ENCODE data around the gene CDH12.
"Not testable (repeated sequence)": the region's sequence is repeated elsewhere in the genome, so short reads cannot be mapped to it uniquely, and the experiment has no call there.

Gene CDH12

DNA sequence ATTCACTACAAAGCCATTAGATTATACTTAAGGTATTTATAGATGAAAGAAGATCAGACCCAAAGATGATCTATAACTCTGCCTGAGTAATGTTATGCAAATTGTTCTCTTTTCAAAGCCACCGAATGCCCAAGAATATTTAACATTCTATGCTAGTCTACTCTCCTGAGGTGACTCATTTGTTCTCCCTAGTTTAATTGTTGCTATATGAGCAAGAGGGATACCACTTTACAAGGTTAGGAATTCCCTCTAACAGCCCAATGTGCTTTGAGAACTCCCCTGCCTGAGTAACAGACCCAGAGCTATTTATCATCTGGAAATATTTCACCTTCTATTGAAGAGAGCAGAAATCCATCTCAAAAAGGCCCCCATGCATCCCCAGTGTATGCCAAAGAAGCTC is 867.3 kb downstream of the CDH12 start:
- not testable (repeated sequence) for DNase-seq

DNA sequence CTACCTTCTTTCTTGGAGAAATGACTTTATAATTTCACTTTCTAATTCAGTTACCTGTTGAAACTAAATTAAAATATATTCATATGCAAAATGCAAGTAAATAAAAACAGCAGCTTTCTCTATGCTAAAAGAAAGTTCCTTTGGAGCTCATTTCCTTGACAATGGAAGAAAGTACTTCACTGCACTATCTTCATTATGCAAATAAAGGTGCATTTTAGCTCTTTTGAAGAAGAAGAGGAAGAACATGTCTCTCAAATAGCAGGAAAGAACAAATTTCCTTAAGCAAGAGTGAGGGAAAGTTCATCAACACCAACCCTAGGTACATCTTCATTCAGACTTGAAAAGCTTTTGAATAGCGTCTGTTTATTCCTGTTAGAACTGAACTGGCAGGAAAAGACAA is 901.6 kb downstream of the CDH12 start:
- not testable (repeated sequence) for DNase-seq

DNA sequence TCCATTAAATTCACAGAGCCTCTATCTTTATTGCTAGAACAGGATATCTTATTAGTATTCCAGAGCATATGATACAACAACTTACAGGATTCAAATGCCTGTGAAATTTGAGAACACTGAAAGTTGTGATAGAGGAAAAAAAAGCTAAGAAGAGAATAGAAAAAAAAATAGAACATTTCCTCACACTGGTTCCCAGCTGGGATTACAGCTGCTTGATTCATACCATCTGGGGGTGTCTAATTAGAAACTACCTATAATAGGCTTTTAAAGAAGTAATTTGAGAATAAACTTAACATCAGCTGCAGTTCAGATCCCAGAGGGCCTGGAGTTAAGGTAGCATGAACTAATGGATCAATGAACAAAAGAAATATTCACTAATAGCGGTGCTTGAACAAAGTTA is 922.0 kb downstream of the CDH12 start:
- DNase-seq: no peak

DNA sequence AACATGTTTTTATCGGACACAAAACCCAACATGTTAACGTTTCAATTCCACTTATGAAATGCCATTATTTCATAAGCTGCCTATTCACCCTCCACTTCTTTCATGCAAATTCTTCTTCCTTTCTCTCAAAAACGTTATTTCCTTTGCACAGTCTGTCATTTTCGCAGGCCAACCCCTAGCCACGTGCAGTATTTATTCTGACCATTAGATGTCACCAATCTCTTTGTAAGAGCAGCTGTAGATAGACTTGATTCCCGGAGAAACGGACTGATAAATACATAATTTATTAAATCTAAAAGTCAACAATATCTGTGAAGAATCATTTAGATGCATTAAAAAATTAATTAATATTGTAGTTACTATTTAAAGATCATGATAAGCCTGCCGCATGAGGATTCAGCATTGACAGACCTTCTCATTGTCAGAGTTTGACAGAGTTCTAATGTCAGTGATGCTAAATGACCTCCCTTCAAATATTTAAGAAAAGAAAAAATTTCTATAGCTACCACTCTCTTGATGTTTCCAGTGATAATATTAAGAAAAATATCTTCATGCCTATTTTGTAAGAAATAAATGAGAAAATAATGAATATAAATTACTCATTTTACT is 933.6 kb downstream of the CDH12 start:
- DNase-seq: peak; percentile 44

DNA sequence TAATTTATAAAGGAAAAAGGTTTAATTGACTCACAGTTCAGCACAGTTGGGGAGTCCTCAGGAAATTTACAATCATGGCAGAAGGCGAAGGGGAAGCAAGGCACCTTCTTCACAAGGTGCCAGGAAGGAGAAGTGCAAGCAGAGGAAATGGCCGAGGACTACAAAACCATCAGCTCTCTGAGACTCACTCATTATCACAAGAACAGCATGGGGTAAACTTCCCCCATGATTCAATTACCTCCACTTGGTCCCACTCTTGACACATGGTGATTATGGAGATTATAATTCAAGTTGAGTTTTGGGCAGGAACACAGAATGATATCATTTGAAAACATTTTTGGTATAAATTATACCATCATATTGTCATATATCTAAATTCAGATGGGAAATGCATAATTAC is 934.7 kb downstream of the CDH12 start:
- no peak for DNase-seq

DNA sequence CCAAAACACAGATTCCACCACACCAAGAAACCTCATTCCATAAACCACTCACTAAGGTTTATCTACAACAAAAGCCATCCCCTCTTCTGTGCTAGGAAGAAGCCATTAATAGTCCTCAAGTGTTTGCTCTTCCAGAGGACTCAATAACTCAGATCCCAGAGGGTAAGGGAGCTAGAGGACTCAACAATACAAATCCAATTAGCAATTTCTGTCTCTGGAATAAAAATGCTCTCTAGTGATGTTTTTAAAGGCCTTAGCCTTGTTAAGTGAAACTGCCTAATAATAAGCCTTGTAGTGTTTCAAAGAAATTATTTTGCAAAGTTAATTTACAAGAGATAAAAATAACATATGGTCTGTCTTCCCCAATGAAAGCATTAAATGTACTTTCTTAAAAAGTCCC is 942.4 kb downstream of the CDH12 start:
- DNase-seq: no peak

DNA sequence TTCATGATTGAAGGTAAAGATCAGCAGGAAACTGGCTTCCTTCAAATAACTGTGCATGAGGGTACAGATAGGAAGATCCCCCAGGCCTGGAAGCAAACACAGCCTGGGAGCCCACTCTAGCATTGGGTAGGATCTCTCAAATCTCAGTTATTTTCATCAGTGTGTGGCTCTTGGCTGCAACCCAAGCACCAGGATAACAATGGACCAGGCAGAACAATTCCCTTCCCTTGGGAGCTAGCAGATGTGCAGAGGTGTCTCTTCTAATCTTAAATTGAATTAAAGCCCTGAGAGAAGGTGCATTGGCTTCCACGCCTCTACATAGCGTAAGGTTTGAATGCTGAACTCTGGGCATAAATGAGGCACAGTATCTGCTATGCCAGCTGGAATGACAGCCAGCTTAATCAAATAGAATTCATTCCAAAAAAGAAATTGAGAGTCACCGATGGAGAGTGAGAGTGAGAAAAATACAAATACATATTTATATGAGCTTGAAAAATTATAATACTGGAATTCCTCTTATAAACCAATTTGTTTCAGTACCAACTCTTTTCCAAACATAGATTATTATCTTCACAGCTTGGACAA is 957.3 kb downstream of the CDH12 start:
- DNase-seq: no peak

DNA sequence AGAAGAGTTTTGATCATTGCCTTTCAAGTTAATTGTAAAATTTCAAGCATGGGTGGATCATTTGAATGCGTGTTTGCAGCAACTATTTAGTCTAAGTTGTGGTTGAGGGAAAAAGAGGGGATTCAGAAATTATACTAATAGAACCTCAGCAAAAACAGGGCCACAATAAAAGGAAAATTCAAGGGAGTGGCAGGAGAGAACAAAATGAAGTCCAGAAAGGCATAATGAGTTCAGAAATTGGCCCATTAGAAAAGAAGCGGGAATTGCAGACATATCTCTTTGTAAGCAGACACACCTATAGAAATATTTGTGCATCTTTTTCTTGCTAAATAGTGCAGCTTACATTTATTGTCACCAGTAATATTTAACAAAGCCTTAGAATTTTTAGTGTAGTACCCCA is 960.0 kb downstream of the CDH12 start:
- DNase-seq: no peak

DNA sequence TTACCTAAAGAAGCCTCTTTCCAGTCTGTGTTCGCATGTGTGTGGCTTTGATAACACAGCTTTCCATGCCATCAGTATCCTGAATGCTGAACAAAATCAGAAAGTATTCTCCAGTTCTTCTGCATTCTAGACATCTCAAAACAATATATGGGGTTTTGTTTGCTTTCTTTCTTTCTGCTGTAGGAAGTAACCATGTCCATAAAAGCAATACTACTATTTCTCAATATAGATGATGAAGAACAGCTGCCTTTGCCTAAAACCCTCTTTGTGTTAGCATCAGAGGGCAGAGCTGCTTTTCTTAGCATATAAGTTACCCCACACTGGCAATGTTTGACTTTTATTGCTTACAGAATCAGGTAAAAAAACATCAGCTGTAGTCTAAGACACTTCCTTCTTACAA is 963.6 kb downstream of the CDH12 start:
- no peak for DNase-seq

DNA sequence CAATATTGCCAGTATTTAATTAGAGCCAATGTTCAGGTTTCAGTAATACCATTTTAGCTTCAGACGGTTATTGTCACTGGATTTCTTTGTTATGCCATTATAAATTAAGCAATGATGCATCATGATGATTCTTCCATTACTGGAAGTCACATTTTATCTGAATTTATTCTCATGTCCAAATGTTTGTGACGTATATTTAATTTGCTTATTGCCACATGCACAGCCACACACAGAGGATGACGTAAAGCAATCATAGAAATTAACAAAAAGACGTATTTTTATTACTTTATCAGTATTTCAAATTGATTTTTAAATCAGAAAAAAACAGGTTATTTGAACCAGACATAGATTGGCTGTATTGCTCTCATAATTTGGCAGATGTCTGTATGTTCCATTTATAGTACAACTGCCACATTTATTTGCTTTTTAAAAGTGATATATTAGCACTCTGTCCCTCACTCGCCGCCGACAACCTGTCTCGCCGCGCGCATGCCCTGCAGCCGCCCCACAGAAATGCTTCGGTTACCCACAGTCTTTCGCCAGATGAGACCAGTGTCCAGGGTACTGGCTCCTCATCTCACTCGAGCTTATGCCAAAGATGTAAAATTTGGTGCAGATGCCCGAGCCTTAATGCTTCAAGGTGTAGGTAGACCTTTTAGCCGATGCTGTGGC is 970.9 kb downstream of the CDH12 start:
- no peak for DNase-seq

DNA sequence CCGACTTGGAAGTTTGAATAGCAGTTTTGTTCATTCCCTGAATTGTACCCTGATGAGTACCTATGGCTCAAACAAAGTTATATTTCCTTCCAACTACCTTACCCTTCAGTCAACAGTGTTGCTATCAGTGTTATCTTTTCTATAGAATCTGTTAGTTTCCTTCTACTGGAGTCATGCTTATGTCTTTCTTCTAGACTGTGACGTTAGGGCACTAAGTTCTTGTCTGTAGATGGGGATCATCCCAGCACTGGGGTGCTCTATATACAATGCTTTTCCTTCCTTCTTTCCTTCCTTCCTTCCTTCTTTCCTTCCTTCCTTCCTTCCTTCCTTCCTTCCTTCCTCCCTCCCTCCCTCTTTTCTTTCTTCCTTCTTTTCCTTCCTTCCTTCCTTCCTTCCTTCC is 973.0 kb downstream of the CDH12 start:
- no peak for DNase-seq

DNA sequence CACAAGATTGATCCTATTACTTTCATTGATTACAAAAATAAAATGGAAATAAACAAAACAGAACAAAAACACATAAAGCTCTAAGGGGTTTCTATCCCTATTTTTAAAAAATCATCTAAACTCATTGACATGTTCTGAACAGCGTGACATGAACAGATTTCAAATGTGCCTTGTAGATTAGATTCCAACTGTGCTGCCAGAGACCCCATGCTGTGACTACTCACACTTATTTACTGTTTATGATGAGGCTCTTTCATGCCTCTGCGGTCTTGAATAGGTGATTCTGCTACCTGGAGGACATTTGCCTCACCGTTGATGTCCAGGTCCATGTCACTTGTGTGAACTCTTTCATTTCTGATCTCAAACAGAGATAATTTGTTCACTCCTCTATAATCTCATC is 990.2 kb downstream of the CDH12 start:
- no peak for DNase-seq

DNA sequence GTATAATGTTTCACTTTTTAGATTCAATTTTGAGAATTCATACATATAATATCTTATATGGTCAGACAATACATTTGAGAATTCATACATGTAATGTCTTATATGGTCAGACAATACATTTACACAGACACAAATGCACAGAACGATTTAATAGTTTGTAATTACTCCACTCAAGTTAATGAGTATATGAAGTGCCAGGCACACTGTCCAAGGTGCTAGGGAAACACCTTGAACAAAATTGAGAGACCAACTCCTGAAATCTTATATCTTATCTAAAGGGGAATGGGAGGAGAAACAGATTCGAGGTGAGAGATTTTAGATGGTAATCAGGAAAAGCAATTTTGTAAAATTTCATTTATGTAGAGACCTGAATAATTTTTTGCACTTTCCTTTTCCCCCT is 994.7 kb downstream of the CDH12 start:
- no peak for DNase-seq

DNA sequence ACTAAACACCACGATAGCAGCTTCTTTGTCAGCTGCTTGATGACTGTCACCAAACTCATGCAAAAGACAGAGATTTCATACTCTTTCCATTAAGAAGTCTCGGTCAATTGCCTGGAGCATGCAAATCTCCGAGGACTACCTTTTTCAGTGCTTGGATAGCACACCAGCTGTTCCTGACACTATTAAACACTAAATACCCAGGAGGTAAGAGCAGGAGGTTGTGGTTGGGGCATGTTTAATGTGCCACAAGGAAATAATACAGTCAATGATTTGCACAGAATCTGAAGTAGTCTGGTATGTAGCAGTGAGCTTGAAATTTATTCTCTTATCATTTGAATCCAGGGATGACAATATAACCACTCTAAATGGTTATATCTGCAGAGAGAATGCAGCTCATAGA is 996.2 kb downstream of the CDH12 start:
- no peak for DNase-seq

DNA sequence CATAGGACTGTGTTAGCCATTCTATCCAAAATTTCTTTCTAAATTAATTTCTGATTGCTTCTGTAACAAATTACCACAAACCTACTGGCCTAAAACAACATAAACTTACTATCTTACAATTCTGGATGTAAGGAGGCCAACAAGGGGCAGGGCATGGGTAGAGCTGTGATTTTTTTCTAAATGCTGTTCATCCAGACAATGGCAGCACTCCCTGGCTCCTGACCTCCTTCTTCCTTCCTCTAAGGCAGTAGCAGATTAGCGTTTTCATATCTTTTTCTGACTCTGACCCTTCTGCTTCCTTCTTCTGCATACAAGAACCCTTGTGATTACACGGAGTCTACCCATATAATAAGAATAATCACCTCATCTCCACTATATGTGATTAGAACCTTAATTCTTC is 1005.8 kb downstream of the CDH12 start:
- no peak for DNase-seq

DNA sequence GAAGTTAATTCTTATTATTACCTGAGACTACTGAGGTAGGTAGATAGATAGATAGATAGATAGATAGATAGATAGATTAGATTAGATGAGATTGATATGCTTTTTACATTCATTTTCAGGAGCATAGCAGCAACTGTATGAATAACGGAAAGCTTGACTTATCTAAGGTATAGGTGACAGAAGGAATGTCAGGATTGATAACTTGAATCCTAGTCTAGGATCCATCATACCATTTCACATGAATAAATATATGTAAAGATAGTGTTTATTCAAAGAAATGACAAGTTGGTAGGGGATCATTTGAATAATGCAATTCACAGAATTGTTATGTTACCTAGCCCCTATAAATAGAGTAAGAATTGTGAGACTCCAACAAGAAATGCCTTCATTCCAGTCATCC is 1008.2 kb downstream of the CDH12 start:
- DNase-seq: no peak

DNA sequence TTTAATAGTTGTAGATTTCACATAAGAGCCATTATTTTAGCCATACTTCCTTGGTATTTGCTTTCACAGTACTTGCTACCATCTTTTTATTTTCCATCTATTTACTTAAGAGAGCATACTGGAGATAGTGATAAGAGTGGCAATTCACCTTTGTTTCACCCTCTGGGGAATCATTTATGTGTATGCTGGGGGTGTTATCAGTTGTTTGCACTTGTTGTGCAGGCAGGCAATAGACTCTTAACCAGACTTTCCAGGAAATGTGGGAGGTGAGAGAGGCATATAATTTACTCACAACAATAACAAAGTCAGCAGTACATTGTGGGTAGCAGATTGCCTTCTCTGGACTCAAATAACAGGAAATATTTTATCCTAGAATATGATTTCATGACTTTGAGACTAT is 1018.3 kb downstream of the CDH12 start:
- no peak for DNase-seq

DNA sequence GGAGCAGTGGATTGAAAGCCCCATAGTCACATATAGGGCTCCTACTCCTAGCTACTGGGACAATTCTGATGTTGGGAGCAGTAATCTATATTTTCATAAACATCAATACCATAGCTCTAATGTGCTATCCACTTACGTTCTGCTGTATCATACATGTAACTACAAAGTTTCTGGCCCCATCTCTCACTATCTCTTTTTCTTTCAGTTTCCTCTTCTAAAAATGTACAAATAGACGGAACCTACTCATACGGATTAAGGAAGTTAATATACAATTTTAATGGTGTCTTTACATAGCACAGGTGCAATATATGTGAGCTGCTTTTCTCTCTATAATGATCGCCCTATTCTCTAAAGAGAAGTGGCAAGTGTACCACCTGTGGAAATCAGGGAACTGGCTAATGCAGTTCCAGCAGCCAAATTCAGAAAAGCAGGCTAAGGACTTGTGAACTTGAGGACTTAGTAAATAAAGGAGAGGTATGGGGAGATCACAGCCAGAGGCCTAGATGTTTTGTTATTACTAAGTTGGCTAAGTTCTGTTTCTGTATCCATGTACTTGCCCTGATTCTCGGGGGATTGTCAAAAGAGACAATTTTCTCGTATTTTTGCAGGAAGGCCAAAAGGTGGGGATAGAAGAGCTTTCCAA is 1021.9 kb downstream of the CDH12 start:
- no peak for DNase-seq

DNA sequence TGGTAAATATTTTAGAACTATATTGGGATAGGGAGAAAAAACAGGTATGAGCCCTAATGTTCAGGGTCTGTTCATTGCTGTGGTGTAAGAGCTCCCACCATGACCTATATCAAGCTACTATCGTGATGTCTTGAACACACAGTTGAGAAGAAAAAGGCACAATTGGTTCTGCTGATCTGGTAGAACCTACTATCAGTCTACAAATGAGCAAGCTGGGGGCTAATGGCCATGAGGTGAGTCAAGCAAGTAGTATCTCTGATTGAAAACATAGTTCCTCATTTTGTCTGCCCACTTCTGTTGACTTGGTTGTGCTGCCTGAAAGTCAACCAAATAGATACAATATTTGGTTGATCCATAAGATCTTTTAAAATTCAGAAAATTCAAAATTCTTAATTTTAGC is 1026.3 kb downstream of the CDH12 start:
- DNase-seq: no peak

DNA sequence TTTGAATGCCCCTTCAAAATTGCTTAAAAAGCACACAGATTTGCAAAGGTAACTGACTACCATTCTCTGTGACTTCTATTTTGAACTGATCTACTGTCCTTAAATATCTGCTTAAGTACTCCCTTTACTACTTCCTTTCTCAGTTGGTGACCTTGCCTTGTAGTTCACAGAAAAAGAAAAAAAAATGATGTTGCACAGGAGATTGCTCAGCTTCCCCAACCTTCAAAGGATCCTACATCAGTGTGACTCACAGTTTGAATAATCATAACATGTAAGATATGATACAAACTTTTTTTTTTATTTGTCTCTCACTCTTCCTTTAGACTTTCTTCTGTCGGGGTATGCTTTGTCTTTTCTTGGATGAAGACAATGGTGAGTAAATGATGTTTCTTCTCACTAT is 1029.6 kb downstream of the CDH12 start:
- no peak for DNase-seq

DNA sequence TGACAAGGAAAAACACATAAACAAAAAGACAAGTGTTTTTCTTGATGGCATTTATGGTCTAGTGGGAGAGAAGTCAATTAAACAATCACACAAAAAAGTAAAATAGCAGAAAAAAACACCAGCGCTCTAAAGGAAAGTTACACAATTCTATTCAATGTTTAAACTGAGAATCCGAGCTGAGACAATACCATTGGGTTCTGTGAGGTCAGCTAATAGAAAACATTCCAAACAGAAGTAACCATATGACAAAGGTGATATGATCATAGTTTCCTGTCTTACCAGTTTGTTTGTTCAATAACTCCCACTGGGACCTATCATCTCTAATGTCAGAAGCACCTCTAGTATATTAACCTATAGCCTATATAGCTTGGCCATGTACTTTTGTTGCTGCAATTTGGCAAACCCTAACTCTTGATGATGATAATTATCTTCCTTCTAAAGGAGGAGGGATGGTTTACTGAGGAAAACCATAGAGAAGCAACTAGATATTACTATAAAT is 1030.0 kb downstream of the CDH12 start:
- DNase-seq: no peak

DNA sequence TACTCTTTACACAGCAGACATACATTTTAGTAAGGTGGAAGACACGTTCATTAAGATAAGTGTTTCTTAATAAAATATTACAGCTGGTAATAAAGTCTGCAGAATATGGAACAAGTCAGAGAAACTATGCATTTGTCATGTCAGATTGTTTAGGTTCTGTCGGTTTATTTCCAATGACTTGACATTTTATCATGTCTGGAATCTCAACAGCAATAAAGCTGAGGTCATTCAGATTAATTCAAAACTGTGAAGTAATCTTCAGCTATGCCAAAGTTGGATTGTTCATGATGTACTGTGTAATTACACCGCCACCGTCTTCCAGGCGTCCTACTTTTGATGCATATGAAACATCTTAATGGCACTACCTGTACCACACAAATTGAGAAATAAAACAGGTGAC is 1032.6 kb downstream of the CDH12 start:
- DNase-seq: no peak

DNA sequence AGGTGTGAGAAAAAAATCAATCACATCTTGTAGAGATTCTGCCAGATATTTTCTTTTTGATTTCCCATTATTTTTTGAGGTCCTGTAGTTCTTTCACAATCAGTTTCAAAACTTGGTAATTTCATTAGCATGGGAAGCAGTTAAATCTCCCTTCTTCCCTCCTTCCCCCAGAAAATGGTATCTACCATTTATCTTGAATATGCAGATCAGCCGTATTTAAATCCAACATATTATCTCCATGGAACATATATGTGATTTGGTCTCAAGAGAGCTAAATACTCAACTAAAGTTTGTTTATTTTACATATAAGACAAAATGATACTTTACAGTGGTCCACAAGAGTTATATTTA is 1034.8 kb downstream of the CDH12 start:
- DNase-seq: no peak
